CD4-positive, alpha-beta T cell treated with Interferon alpha-2 for 1 hour (primary cell): Measurements from ENCODE around the gene ELFN1.

Experiments used
- DNase-seq, 2 donors: peaks; one replicate each; pipeline ENCODE4 v3.0.0-alpha.2; 2020 to 2022

ELFN1 gene

DNA sequence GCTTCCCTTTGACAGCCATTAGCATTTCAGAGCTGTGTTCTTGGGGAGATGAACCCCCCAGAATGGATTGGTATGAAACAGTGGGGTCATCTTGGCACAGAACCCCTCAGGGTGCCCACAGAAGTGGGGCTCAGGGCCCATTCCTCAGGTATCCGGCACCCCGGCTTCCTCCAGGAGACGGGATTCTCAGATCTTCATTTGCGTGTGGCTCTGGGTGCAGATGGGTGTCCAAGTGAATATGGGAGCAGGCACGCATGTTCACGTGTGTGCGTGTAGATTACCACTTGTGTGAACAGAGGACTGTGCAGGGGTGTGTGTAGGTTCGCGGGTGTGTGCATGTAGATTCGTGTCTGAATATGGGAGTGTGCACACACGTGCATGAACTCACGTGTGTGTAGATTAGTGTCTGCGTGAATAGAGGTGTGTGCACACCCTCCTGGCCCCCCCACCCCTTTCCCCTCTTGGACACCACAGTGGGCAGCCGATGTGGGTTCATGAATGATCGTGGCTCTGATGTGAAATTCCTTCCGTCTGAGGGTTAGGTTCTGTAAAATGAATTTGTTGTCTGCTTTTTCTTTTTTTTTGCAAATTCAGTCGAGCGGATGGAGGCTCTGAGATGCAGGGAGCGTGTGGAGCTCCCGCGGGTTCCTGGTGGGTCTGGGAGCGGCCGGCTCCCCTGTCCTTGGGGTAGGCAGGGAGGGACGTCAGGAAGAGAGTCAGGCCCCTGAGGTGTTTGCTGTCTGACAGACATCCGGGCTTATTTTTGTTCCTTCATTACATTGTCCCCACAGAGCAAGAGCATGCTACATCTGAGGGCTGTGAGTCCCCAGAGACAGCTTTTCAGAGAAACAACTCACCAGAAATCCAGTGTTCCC is 7.4 kb downstream of the ELFN1 start:
- no peak for DNase-seq

DNA sequence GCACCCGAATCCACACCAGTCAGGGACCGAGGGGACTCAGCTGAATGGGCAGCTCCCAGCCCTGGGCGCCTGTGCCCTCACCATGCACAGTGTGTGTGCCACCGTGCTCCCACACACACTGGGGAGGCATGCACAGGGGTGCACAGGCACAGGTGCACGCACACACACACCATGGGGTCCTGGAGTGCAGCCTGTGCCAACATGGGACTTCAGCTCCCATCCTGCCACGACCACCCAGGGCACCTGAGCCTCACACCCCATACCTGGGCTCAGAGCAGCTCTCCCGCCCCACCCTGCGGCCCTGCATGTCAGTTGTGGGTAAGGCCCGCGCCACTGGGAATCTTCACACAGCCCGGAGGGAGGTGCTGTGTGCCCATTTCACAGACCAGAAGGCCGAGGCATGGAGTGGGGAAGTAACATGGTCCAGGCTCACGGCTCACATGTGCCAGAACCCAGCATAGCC is 8.0 kb downstream of the ELFN1 start:
- no peak for DNase-seq

DNA sequence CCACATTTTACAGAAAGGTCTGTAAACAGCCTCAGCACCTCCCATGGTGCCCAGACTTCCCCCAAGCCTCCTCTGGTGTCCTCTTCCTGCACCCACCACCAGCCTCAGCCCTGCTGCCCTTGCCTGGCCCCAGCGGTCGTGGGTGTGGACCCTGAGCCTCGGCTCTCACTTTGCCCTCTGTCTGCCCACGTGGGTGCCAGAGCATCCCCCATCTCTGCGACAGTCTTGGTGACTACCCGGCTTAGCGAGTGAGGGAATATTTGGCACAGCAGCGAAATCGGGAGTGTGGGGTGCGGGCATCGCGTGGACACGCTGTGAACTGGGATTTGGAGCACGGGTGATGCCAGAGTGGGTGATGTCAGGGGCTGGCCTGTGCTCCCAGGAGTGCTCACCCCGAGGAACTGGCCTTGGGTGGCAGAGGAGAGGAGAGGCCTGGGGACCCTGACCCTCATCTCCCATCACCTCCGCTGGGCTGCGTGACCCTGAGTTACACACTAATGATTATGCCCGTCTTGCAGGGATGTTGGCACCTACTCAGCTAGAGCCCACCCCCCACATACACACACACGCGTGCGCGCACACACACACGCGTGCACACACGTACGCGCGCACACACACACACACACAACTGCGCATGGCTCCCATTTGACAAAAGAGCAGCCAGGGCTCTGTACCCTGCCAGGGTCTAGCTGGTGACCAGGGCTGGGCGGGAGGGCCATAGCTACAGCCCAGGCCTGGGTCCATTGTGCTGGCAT is 8.7 kb downstream of the ELFN1 start:
- no peak for DNase-seq

DNA sequence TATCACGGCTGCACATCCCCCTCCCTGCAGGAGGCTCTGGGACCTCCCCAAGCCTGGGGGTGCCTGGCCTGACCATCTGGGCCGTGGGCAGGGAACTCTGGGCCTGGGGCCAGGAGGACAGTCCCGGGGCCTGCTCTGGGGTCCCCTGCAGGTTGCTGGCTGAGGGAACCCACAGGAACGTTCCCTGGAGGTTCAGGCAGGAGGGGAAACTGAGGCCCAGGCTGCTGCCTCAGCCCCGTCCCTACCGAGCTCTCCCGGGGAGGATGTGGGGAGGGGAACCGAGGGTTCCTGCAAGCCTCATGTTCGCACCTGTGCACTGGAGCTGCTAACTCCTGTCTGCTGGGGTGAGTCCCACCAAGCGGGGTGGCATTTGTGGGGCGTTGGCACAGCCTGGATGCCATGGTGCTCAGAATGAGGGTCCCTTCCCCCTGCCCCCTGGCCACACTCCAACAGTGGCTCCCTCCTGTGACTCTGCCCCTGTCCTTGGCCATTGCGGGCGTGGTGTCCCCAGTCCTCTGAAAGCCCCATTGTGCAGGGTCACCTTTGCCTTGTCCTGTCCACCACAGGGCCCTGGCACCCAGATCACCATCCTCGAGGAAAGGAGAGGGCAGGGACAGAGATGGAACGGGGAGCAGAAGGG is 9.4 kb downstream of the ELFN1 start:
- no peak for DNase-seq

DNA sequence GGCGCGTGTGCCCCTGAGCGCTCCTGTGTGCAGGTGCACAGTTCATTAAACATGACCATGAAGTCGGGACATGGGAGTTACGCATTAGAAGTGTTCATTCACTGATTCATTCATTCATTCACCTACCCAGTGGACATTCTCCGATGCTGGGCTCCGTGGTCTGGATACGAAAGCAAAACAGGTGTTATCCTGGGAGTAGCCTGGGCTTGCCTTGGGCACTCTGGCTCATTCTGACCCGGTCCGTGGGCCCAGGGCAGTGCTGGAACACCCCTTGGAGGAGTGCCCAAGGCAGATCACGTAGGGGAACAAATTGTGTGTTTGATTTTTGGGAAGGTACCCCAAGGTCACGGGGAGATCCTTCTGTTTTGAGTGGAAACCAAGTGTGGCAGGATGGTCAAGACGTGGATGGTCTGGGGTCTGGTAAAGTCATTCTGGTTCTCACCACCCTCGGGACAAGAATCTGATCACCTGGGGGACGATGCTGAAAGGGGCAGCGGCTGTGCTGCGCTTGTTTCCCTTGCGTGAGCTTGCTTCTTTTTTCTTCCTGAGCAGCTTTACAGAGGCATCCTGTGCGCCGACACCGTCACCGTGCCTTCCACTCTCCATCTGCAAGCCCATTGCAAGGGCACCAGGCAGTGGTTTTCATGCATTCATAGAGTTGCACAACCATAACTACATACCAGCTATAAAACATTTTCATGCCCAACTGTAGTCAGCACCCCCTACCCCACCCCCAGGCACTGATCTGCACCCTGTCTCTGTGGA is 10.1 kb downstream of the ELFN1 start:
- no peak for DNase-seq

DNA sequence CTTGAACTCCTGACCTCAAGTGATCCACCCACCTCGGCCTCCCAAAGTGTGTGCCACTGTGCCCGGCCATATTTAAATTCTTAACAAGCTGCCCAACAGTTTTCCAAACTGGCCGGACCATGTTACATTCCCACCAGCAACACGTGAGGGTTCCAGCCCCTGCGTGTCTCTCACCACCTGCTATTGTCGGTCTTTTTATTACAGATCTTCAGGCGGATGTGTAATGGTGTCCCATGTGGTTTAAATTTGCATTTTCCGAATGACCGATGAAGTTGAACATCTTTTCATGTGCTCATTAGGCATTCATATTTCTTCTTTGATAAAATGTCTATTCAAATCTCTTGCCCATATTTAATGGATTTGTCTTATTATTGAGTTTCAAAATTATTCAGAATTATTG is 11.5 kb downstream of the ELFN1 start:
- DNase-seq, result no peak

DNA sequence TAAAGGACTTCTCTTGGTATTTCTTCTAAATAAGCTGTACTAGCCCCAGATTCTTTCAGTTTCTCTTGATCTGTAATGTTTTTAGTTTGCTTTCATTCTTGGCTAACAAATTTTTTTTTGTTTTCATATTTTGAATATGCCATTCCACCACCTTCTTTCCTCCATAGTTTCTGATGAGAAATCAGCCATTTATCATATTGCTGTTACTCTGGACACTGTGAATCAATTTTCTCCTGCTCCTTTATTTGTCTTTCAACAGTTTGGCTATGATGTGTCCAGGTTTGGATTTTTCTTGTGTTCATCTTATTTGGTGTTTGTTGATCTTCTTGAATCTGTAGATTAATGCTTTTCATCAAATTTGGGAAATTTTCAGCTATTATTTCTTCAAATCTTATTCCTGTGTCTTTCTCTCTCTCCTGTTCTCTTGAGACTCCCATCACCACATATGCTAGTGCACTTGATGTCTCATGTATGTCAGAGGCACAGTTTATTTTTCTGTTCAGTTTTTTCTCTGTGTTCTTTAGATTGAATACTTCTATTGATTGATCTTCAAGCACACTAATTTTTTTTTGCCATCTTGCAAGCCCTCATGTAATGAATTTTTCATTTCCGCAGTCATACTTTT is 15.0 kb downstream of the ELFN1 start:
- no peak for DNase-seq

DNA sequence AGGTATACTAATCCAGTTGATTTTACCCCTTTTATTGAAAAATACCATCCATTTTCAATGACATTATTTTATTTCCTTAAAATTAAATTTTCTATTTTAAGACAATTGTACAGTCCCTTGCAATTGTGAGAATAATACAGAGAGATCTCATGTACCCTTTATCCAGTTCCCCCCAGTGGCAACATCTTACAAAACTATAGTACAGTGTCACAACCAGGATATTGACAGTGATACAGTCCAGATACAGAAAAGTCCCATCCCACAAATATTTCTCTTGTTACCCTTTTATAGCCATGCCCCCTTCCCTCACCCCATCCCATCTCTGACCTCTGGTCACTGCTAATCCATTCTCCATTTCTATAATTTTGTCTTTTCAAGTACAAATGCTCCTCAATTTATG is 18.5 kb downstream of the ELFN1 start:
- DNase-seq, result no peak

DNA sequence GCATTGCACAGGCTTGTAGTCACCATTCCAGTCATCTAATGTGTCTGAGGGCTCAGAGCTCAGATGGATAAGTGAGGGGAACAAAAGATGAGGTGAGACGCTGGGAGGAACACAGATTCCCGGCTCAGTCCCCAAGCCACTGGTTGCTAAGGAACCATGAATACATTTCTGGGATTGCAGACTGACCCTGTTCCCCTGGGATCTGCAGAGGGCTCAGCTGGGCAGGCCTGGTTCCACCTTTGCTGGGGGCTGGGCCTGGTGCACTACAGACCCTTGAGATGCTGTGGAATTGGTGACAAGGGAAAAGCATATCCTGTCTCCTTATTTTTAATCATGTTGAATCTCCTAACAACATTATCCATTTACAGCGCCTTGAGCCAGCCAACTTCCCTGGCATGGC is 19.2 kb downstream of the ELFN1 start:
- DNase-seq, result no peak

DNA sequence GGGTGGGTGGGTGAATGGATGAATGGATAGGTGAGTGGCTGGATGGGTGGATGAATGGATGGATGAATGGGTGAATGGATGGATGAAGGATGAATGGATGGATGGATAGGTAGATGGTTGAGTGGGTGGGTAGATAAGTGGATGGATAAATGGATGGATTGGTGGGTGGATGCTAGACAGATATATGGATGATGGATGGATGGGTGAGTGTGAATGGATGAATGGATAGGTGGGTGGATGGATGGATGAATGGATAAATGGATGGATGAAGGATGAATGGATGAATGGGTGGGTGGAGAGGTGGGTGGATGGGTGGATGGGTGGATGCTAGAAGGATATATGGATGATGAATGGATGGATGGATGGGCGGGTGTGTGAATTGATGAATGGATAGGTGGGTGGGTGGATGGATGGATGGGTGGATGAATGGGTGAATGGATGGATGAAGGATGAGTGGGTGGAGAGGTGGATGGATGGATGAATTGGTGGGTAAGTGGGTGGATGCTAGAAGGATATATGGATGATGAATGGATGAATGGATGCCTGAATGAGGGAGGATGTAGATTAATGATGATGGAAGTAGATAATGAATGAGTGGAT is 20.4 kb downstream of the ELFN1 start:
- DNase-seq, result no peak

DNA sequence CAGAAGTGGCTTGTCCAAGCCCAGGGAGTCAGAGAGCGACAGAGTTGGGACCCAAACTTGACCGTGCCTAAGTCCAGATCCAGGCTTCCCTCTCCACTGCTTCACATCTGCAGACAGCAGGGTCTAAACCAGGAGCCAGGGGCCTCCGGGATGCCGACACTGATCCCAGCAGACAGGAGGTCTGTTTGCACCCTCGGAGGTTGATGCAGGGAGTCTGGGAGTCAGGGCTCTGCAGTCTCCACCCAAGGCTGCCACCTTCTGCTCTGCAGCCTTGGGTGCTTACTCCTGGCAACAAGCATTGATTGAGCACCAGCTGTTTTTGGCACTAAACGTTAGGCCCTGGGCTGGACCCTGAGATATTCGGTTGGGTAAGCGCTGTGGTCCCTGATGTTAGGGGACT is 21.0 kb downstream of the ELFN1 start:
- no peak for DNase-seq

DNA sequence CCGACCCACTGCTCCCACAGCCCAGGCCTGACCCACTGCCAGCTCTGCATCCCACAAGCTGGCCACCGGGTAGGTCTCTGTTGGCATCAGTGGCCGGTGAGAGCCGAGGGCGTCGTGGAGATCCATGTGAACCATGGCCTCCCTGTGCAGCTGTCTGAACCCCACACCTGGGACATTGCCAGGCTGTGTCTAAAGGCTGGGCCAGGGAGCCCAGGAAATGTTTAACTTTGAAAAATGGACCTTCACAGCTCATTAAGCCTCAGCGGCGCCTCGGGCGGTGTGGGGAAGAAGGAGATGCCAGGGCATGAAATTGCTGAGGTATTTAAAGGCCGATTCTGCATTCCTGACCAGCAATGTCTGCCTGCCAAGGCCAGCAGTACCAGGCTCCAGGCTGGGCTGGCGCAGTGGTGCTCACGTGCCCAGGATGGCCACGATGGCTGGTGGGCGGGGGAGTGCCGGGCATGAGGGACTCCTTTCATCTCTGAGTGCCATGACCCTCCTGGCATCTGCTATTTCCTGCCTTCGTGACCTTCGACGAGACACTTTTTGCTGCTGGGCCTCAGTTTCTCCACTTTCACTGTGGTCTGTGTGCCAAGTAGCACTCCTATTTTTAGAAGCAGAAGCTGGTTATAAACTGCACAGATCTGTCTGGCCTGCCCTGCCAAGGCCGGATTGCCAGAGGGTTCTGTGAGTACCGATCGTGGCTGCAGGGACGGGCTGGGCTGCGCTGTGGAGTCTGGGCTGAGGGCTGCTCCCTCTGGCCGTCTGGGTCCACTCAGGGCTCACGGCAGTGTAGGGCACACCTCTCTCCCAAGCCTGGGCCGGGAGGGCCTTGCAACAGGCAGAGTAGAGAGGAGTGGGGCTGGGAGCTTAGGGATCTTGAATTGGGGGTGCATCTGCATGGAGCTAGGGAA is 21.8 kb downstream of the ELFN1 start:
- no peak for DNase-seq

DNA sequence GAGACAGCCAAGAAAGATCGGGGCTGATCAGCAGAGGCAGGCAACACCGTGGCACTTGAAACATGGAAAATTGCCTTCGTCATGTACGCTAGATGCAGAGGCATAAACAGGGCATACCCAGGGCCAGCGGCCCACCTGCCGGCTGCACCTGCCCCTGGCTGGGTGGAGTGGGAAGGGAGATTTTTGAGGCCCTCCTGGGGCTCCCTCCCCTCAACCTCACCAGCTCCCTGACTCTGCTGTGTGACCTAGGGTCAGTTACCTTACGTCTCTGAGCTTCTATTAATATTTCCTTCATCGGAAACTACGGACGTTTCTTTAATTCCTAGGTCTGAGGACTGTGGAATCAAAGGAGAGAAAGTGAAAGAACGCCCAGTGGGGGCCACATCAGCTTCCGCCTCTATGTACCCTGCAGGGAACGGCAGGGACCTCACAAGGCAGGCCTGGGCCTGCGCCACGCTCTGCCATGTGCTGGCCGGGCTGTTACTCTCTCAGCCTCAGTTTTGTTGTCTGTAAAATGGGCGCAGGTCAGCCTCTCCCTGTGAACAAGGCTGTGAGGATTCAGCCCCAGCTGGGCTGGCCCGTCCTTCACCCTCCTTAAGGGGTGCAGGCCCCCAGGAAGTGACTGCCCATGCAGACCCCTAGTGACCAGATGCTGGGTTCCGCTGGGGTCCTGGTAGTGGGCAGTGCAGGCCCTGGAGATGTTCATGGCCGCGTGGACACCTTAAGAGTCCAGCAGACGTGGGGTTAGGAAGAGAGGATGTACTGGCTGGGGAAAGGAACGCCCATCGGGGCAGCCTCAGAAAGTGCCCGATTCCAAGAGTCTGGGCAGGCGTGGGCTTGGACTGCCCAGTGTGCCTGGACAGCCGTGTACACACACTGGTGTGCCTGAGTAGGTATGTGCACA is 22.7 kb downstream of the ELFN1 start:
- no peak for DNase-seq

DNA sequence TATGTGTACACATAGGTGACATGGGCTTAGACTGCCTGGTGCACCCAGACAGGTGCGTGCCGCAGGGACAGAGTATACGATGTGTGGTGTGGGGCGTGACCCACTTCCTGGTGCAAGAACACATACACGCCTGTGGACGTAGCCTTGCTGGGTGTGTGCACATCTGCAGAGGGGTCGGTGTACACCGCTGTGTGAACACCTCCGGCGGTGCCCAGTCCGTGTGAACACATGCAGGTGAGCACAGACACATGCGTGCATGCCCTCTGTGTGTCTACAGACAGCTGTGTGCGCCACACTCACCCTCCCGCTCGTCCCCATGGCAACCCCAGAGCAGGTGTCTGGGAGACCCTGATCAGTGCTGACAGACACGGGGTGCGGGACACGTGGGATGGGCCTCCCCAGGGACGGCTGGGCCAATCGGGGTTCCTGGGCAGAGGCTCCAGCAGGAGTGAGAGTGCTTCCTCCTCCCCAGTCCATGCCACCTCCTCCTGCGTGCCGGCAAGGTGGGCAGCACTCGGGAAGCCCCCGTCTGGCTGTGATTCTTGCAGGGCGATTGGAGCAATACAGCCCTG is 23.4 kb downstream of the ELFN1 start:
- no peak for DNase-seq

DNA sequence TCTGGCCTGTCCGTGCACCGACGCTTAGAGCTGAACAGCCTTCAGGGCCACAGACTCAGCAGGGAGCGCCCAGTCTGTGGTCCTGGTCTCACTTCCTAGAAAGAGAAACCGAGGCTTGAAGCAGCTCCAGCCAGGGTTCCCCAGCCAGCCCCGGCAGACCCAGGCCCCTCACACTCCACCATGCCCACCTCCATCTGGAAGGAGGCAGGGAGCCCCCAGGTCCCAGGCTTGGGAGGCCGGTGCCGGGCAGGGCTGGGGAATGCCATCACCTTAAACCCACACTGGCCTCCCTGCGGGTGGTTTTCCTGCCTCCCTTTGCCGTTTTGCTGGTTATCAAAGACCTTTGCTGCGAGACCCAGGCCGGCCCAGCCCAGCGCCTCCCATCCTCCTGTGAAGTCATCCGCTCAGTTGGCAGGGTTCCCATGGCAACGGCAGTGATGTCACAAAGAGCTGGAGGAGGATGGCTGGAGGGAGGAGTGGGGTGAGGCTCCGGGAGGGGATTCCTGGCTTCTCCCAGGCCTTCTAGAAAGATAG is 24.0 kb downstream of the ELFN1 start:
- no peak for DNase-seq

DNA sequence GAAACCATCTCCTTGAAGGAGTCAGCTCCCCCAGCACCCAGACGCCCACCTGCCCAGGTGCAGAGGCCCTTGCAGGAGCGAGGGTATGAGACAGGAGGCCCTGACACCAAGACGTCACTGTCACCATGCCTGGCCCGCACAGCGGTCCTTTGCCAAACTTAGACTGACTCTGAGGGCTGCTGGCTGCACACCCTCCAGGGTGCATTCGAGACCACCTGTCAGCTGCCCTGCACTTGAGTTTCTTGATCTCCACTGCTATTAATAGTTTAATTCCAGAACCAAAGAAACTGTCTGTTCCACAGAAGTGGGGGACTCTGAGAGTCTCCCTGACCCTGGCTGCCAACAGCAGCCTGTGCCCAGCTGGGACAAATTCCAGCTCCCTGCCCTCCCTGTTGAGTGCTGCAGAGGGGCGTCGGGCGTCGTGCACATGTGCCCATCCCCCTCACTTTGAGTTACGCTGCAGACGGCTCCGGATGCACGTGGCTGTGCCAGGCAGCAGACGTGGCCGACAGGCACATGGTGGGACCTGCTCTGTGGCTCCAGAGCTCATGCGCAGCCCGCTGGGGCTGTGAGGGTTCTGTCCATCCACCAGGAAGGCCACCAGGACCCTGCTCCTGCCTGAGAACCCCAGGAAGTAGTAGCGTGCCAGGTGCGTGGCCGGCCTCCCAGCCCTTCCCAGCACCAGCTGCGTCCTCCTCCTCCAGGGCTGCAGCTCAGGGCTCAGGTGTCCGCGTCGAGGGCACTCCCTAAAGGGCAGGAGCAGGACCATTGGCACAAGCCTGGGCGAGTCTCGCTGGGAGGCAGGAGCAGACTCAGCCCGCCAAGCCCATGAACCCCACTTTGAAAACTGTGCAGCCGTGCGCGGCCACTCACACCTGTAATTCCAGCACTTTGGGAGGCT is 24.8 kb downstream of the ELFN1 start:
- no peak for DNase-seq

DNA sequence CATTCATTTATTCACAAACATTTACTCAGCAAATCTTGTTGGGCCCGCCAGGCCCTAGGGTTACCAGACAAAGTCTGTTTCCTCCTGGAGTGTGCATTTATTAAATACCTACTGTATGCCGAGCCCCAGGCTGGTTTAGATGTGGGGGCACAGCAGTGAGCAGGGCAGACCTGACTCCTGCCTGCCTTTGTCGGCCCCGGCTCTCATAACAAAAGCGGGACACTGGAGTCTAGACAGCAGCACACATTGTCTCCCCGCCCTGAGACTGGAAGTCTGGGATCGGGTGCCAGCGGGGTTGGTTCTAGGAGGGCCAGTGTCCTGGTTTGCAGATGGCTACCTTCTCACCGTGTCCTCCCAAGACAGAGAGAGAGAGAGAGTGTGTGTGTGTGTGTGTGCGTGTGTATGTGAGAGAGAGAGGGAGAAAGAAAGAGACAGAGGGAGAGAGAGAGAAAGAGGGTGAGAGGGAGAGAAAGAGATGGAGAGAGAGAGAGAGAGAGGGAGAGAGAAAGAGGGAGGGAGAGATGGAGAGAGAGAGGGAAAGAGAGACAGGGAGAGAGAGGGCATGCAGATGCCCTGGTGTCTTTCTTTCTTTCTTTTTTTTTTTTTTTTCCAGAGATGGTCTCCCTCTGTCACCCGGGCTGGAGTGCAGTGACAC is 25.9 kb downstream of the ELFN1 start:
- DNase-seq, result no peak
